H1 (cell line): ENCODE data around the gene GRID2. TPM values are rescaled to one million over a fixed set of nuclear protein-coding genes. Genes with fewer than 3 reads are reported as not detected.

ENCODE experiments used
- CTCF ChIA-PET: fragments of 300-600 bp; sonication (Branson Sonifier 250); formaldehyde crosslinking; loops from one replicate; lab custom pipeline; 2021; ENCODE audit not compliant: partially characterized antibody; lab: Charles Lee
- POLR2A ChIA-PET: fragments of 300-600 bp; sonication (Branson Sonifier 250); formaldehyde crosslinking; loops from one replicate; lab custom pipeline; 2021; ENCODE audit warnings: inconsistent platforms; ENCODE audit not compliant: partially characterized antibody; lab: Charles Lee
- DNase-seq, 2 experiments: peaks; one replicate each; pipeline versions ENCODE4 v3.0.0 to v3.0.0-alpha.2; 2010 to 2022; ENCODE audit warnings: low spot score in 2 of 2, low read depth in 1 of 2, mixed read lengths in 1 of 2
- FAIRE-seq: peaks from 2 replicates; lab custom pipeline; 2011; peaks lifted over from hg19 to GRCh38; lab: Jason Lieb, UNC
- H2AFZ ChIP-seq: 2 replicates; pipeline ENCODE4 v1.8.1; 2012; ENCODE audit warnings: low read length, inconsistent platforms
- H2AK5ac ChIP-seq: 2 replicates; pipeline ENCODE4 v1.6.1; 2013; ENCODE audit warnings: low read depth, low read length
- H2BK120ac ChIP-seq: replicated peaks from 2 replicates; pipeline ENCODE3; 2013; ENCODE audit warnings: low read depth, low read length, inconsistent platforms
- H2BK12ac ChIP-seq: 2 replicates; pipeline ENCODE4 v1.6.1; 2013; ENCODE audit warnings: low read depth, low read length
- H2BK15ac ChIP-seq: 2 replicates; pipeline ENCODE4 v1.6.1; 2013; ENCODE audit warnings: low read length
- H2BK20ac ChIP-seq: 2 replicates; pipeline ENCODE4 v1.6.1; 2013; ENCODE audit warnings: low read length
- H2BK5ac ChIP-seq: 2 replicates; pipeline ENCODE4 v1.6.1; 2013; ENCODE audit warnings: low read depth, low read length
- H3K14ac ChIP-seq: 2 replicates; pipeline ENCODE4 v1.6.1; 2013; ENCODE audit warnings: inconsistent platforms; ENCODE audit not compliant: insufficient read length
- H3K18ac ChIP-seq: 2 replicates; pipeline ENCODE4 v1.6.1; 2013; ENCODE audit warnings: low read length; ENCODE audit errors: extremely low read depth
- H3K23ac ChIP-seq: 2 replicates; pipeline ENCODE4 v1.6.1; 2013; ENCODE audit warnings: inconsistent platforms; ENCODE audit not compliant: insufficient read length
- H3K23me2 ChIP-seq: 2 replicates; pipeline ENCODE4 v1.6.1; 2013; ENCODE audit warnings: low read depth, low read length
- H3K27ac ChIP-seq: 2 replicates; pipeline ENCODE4 v1.6.1; 2011; ENCODE audit warnings: low read depth, low read length, inconsistent platforms
- H3K27me3 ChIP-seq, 4 experiments: replicated peaks in 1 of 4; 1 replicate in 1 of 4; 2 replicates in 3 of 4; pipeline versions ENCODE4 v1.6.1 to v1.8.1; 2011 to 2013; ENCODE audit warnings: low read length in 3 of 4, mild to moderate bottlenecking in 3 of 4, inconsistent platforms in 2 of 4, mixed read lengths in 2 of 4, moderate library complexity in 1 of 4; ENCODE audit not compliant: control insufficient read depth in 3 of 4, insufficient read depth in 3 of 4; ENCODE audit errors: extremely low read depth in 1 of 4
- H3K36me3 ChIP-seq, 4 experiments: 2 replicates each; pipeline versions ENCODE4 v1.6.1 to v1.8.1; 2011 to 2013; ENCODE audit warnings: mild to moderate bottlenecking in 4 of 4, low read length in 3 of 4, moderate library complexity in 2 of 4, control low read depth in 1 of 4, inconsistent platforms in 1 of 4; ENCODE audit not compliant: insufficient read depth in 4 of 4, control insufficient read depth in 2 of 4
- H3K4ac ChIP-seq: replicated peaks from 2 replicates; pipeline ENCODE3; 2013; ENCODE audit warnings: low read length, low read depth, mixed read lengths, inconsistent platforms; ENCODE audit not compliant: insufficient read length
- H3K4me1 ChIP-seq, 4 experiments: replicated peaks in 1 of 4; 1 replicate in 1 of 4; 2 replicates in 3 of 4; pipeline versions ENCODE4 v1.6.1 to v1.8.1; 2011 to 2013; ENCODE audit warnings: low read length in 3 of 4, inconsistent platforms in 2 of 4, mixed read lengths in 1 of 4; ENCODE audit not compliant: insufficient read depth in 4 of 4, control insufficient read depth in 3 of 4
- H3K4me2 ChIP-seq, 2 experiments: 2 replicates each; pipeline versions ENCODE4 v1.6.1 to v1.8.1; 2011 to 2013; ENCODE audit warnings: low read depth in 2 of 2, low read length in 2 of 2, control low read depth in 1 of 2, inconsistent platforms in 1 of 2, mild to moderate bottlenecking in 1 of 2; ENCODE audit not compliant: insufficient read depth in 1 of 2
- H3K4me3 ChIP-seq, 4 experiments: fragments of 200-600, 300-600 bp in 1 of 4; sonication (generic), shearing (Covaris generic), sonication (Bioruptor Twin) in 1 of 4; 2 replicates each; pipeline versions ENCODE4 v1.5.1 to v1.8.1; 2011 to 2016; ENCODE audit warnings: low read length in 4 of 4, low read depth in 3 of 4, control low read depth in 2 of 4, inconsistent platforms in 2 of 4, mild to moderate bottlenecking in 2 of 4, mixed read lengths in 1 of 4, moderate library complexity in 1 of 4; ENCODE audit not compliant: insufficient read depth in 2 of 4; ENCODE audit errors: extremely low read depth in 1 of 4
- H3K56ac ChIP-seq: replicated peaks from 2 replicates; pipeline ENCODE3; 2013; ENCODE audit warnings: low read depth, mild to moderate bottlenecking, mixed read lengths, low read length, inconsistent platforms; ENCODE audit not compliant: insufficient read length
- H3K79me1 ChIP-seq: 2 replicates; pipeline ENCODE4 v1.6.1; 2013; ENCODE audit warnings: low read depth, low read length, control low read depth
- H3K79me2 ChIP-seq, 2 experiments: 2 replicates each; pipeline versions ENCODE4 v1.6.1 to v1.8.1; 2012 to 2013; ENCODE audit warnings: low read length in 2 of 2, mild to moderate bottlenecking in 2 of 2, inconsistent platforms in 1 of 2; ENCODE audit not compliant: insufficient read depth in 2 of 2, control insufficient read depth in 1 of 2
- H3K9ac ChIP-seq, 4 experiments: replicated peaks in 1 of 4; 1 replicate in 1 of 4; 2 replicates in 3 of 4; pipeline versions ENCODE4 v1.6.1 to v1.8.1; 2011 to 2013; ENCODE audit warnings: low read depth in 3 of 4, low read length in 3 of 4, control low read depth in 2 of 4, mild to moderate bottlenecking in 2 of 4, moderate library complexity in 2 of 4, inconsistent platforms in 1 of 4; ENCODE audit errors: extremely low read depth in 1 of 4
- H3K9me3 ChIP-seq, 2 experiments: 2 replicates each; pipeline versions ENCODE4 v1.6.1 to v1.8.1; 2012 to 2013; ENCODE audit warnings: mild to moderate bottlenecking in 2 of 2, moderate library complexity in 2 of 2, control low read depth in 1 of 2, inconsistent platforms in 1 of 2, low read depth in 1 of 2, low read length in 1 of 2, mixed read lengths in 1 of 2; ENCODE audit not compliant: insufficient read depth in 2 of 2
- H4K20me1 ChIP-seq, 2 experiments: replicated peaks in 1 of 2; 2 replicates each; pipeline versions ENCODE3 to v1.8.1; 2011 to 2013; ENCODE audit warnings: inconsistent platforms in 2 of 2, low read length in 2 of 2, mild to moderate bottlenecking in 1 of 2; ENCODE audit not compliant: insufficient read depth in 2 of 2, control insufficient read depth in 1 of 2
- H4K5ac ChIP-seq: 2 replicates; pipeline ENCODE4 v1.6.1; 2013; ENCODE audit warnings: low read length, low read depth, mixed read lengths, inconsistent platforms; ENCODE audit not compliant: insufficient read length
- H4K8ac ChIP-seq: 2 replicates; pipeline ENCODE4 v1.8.0; 2013; ENCODE audit warnings: mild to moderate bottlenecking, moderate library complexity, low read length, inconsistent platforms; ENCODE audit not compliant: insufficient read depth; ENCODE audit errors: extremely low read depth
- H4K91ac ChIP-seq: replicated peaks from 2 replicates; pipeline ENCODE3; 2013; ENCODE audit warnings: low read length, mixed read lengths, inconsistent platforms; ENCODE audit not compliant: insufficient read length
- EGR1 ChIP-seq: IDR thresholded peaks from 2 replicates; pipeline ENCODE4 v1.6.1; 2011; ENCODE audit warnings: low read depth, low read length, borderline replicate concordance
- YY1 ChIP-seq: IDR thresholded peaks from 2 replicates; pipeline ENCODE4 v1.6.1; 2011; ENCODE audit warnings: low read depth, mild to moderate bottlenecking, low read length
- WGBS, 2 experiments: shearing (Covaris generic) in 1 of 2; methylation state at CpG; one replicate each; pipeline versions ENCODE4 v1.1.6 to v1.1.7; 2013 to 2015; ENCODE audit warnings: low lambda C conversion rate in 2 of 2, mixed read lengths in 2 of 2, inconsistent platforms in 1 of 2, low coverage in 1 of 2, missing lambda C conversion rate in 1 of 2; ENCODE audit not compliant: insufficient replicate concordance in 2 of 2, insufficient coverage in 1 of 2, insufficient read length in 1 of 2; ENCODE audit errors: extremely low coverage in 1 of 2, missing lambda C conversion rate in 1 of 2; 5-methylcytosine and 5-hydroxymethylcytosine counted together
- polyA plus RNA-seq, 7 experiments: library from polyadenylated mRNA; depleted of rRNA in 3 of 7; stranded (reverse) in 5 of 7; unstranded in 2 of 7; fragments of >200 nt in 5 of 7; fragments of 200-250 nt in 2 of 7; gene quantifications; 1 replicate in 5 of 7; 2 replicates in 1 of 7; 4 replicates in 1 of 7; pipeline versions ENCODE4 v1.2.1 to v1.2.3, GENCODE V29; 2011 to 2013; ENCODE audit warnings: missing spikeins in 2 of 7, mixed read lengths in 2 of 7
- total RNA-seq: library from RNA; stranded (reverse); fragmentation: NEBNext Ultra II Directional; extraction: Animal tissue kit (Norgen Biotek cat#: 25700); gene quantifications from 2 replicates; pipeline ENCODE4 v1.2.1, GENCODE V29; 2021

GRID2 gene
- total and polyA plus RNA-seq, 2 of the 8 experiments (the other 6 are each of a cell fraction or from before 2014, with no cell fraction given) = 31.1 to 81.9 TPM

- H4K91ac ChIP-seq = no peak overlapping the region
- no peak overlapping the region for H4K8ac ChIP-seq
- H4K5ac ChIP-seq = no peak overlapping the region
- no peaks in the 10 kb centered on the region; the same call in 1 of the 2 replicates for H3K23me2 ChIP-seq
- H4K20me1 ChIP-seq = no peaks in the 10 kb centered on the region
- no peak for FAIRE-seq
- no peak overlapping the region for H2AFZ ChIP-seq
- H3K9ac ChIP-seq = no peak overlapping the region
- H2BK5ac ChIP-seq = no peak overlapping the region
- TF ChIP-seq YY1 (no peak), EGR1 (no peak)
- CTCF ChIA-PET = interaction anchor here (0.6 kb wide), 1 partner anchor 946 kb away, joined by 3 read pairs; no protein-coding TSS in a partner anchor
- no peaks in the 10 kb centered on the region for H3K79me2 ChIP-seq
- H2BK120ac ChIP-seq = no peak overlapping the region
- H3K36me3 ChIP-seq = no peaks in the 10 kb centered on the region
- no peak overlapping the region for H3K4me3 ChIP-seq
- no peak overlapping the region for H3K27ac ChIP-seq
- no peak overlapping the region for H2BK20ac ChIP-seq
- no peaks in the 10 kb centered on the region for H3K27me3 ChIP-seq
- H3K14ac ChIP-seq = no peak overlapping the region
- no peak overlapping the region for H3K18ac ChIP-seq
- H3K23ac ChIP-seq = no peak overlapping the region
- H3K9me3 ChIP-seq = no peaks in the 10 kb centered on the region
- no peak overlapping the region for H2BK15ac ChIP-seq
- POLR2A ChIA-PET = no interaction called here
- no peak overlapping the region for H3K56ac ChIP-seq
- no peak overlapping the region for H3K4ac ChIP-seq
- WGBS, 2 experiments = 95% methylated on average over 3 of the region's 3 CpGs; no CpG with 5 or more reads in 1 of the 2 experiments
- no peaks in the 10 kb centered on the region for H3K79me1 ChIP-seq
- DNase-seq = no peak
- no peak overlapping the region for H3K4me2 ChIP-seq
- no peak overlapping the region for H2AK5ac ChIP-seq
- H2BK12ac ChIP-seq = no peak overlapping the region
- H3K4me1 ChIP-seq = no peaks in the 10 kb centered on the region; a peak in 1 of 7 replicates
Observed at GRCh38 chr4:93334003-93334402, 1030.2 kb downstream of the GRID2 start.
